AG09319 (cell line): ENCODE measurements around the gene MIOX.

Experiments used
- DNase-seq: peaks from one replicate; pipeline ENCODE4 v3.0.0-alpha.2; 2010; ENCODE audit warnings: low read depth; ENCODE audit errors: extremely low read depth
- TF ChIP-seq, protein P1 (sequence below): IDR thresholded peaks from 2 replicates; pipeline ENCODE4 v1.5.1; 2011; ENCODE audit warnings: low read depth, mild to moderate bottlenecking, inconsistent platforms, low read length, moderate library complexity

MIOX gene

GRCh38 chr22:50505776-50506610 is 19.3 kb downstream of the MIOX start:
- no peak for DNase-seq
- TF ChIP-seq, protein P1, sequence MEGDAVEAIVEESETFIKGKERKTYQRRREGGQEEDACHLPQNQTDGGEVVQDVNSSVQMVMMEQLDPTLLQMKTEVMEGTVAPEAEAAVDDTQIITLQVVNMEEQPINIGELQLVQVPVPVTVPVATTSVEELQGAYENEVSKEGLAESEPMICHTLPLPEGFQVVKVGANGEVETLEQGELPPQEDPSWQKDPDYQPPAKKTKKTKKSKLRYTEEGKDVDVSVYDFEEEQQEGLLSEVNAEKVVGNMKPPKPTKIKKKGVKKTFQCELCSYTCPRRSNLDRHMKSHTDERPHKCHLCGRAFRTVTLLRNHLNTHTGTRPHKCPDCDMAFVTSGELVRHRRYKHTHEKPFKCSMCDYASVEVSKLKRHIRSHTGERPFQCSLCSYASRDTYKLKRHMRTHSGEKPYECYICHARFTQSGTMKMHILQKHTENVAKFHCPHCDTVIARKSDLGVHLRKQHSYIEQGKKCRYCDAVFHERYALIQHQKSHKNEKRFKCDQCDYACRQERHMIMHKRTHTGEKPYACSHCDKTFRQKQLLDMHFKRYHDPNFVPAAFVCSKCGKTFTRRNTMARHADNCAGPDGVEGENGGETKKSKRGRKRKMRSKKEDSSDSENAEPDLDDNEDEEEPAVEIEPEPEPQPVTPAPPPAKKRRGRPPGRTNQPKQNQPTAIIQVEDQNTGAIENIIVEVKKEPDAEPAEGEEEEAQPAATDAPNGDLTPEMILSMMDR: no peak

GRCh38 chr22:50506611-50507420 is 20.2 kb downstream of the MIOX start:
- TF ChIP-seq, protein P1: no peak
- DNase-seq: no peak

- TF ChIP-seq, protein P1: no peak
- no peak for DNase-seq
Measured at GRCh38 chr22:50507421-50507990, 20.8 kb downstream of the MIOX start, which contains the start of gene LMF2. LMF2 (minus strand) TSS chr22:50507702; CDS start chr22:50507675, 27 bp downstream.

DNA sequence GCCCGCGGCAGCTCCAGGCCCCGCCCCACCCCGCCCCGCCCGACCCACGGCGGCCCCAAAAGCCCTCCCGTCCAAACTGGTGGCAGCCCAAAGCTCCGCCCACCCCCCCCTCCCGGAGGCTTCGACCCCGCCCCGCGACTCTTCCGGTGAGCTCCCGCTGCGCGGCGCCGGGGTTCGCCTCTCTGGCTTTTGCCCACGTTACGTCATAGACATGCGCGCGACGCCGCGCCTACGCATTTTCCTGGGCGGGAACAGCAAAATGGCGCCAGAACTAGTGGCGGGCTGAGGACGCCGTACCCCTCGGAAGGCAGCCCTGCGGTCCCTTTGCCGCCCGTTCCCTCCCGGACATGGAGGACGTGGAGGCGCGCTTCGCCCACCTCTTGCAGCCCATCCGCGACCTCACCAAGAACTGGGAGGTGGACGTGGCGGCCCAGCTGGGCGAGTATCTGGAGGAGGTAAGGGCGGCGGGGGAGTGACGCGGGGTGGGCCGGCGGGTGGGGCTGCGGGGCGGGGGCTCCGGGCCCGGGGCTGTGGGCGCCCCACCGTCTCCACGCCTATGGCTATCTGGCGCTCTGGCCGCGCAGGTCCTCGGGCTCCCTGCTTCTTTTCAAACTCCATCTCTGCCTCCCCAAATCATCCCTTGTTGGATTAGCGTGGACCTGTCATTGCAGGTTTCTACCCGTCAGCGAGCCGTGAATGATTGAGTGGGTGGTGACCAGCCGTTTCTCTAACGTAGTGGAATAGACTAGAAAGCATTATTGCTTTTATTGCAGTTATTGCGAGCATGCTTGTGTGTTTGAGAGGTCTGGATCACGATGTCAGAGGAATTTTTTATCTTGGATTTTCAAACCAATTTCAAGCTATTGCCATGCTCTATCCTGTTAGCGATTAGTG is 21.6 kb downstream of the MIOX start, which contains the start of gene NCAPH2:
Gene NCAPH2 (plus strand): TSS at position 234 of the 894 bp plus-strand sequence. CDS start 114 bp downstream, at position 348.
- DNase-seq: peak; percentile 92
- TF ChIP-seq, protein P1: no peak; the same call in 1 of the 2 replicates

DNA sequence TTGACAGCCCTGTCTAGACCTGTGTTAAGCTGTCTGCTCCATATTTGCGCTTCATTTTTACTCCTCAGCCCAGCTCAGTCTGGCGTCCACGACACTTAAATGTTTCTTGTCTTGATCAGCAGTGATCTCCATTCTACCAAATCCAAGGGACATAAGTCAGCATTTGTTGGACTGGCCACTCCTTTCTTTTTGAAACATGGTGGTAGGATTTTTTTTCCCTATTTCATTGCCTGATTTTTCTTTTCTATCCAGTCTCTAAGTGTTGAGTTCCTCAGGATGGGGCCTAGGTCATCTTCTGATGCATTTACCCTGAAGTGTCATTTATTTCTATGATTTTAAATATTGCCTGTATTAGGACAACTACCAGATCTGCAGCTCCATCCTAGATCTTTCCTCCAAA is 22.2 kb downstream of the MIOX start:
- no peak for DNase-seq
- TF ChIP-seq, protein P1: no peak

GRCh38 chr22:50513175-50513574 is 26.5 kb downstream of the MIOX start:
- TF ChIP-seq, protein P1: no peak
- no peak for DNase-seq
